HepG2 (cell line): ENCODE results near the gene CD19. TPM values are rescaled to one million over a fixed set of nuclear protein-coding genes. Genes with fewer than 3 reads are reported as not detected.
A peak's percentile ranks its signal among the peaks of the same experiment; 100 is the strongest.

ENCODE experiments used
- ATAC-seq: fragments of 200-7000 bp; cut with Tn5 transposase; 3 replicates; pipeline ENCODE4 v1.9.1; 2020; ENCODE audit warnings: mild to moderate bottlenecking, moderate library complexity
- BruUV-seq: library from RNA; stranded (reverse); fragments of 400-500 nt; replicated peaks from 2 replicates; lab custom pipeline; 2021; lab: Mats Ljungman, UMichigan
- CTCF ChIA-PET: fragments of 300-600 bp; formaldehyde crosslinking; extraction: SDS; loops from one replicate; lab custom pipeline; 2021; ENCODE audit warnings: low total read pairs, inconsistent platforms, low intra/inter-chr PET ratio; lab: Yijun Ruan, JAX
- POLR2A ChIA-PET: fragments of 350-600 bp; sonication (Branson Sonifier 250); formaldehyde crosslinking; loops from one replicate; lab custom pipeline; 2020; ENCODE audit warnings: antibody characterized with exemption, inconsistent platforms; lab: Yijun Ruan, JAX
- DNase-seq: peaks from one replicate; pipeline ENCODE4 v3.0.0-alpha.2; 2015; ENCODE audit warnings: low spot score
- FAIRE-seq: peaks from 3 replicates; lab custom pipeline; 2011; peaks lifted over from hg19 to GRCh38; lab: Jason Lieb, UNC
- H2AFZ ChIP-seq: one replicate; pipeline ENCODE4 v1.6.1; 2011; ENCODE audit warnings: low read length, inconsistent platforms
- H3K27ac ChIP-seq: fragments of 300-600 bp; 3 replicates; pipeline ENCODE4 v1.8.0; 2011; ENCODE audit warnings: mixed run types, mild to moderate bottlenecking, mixed read lengths, low read length, inconsistent platforms; ENCODE audit not compliant: insufficient read depth; ENCODE audit errors: extremely low read length
- H3K27me3 ChIP-seq, 2 experiments: fragments of 200-600 bp in 1 of 2; 2 replicates in 1 of 2; 3 replicates in 1 of 2; pipeline versions ENCODE4 v1.6.0 to v1.8.0; 2011; ENCODE audit warnings: low read length in 2 of 2, mild to moderate bottlenecking in 2 of 2, moderate library complexity in 2 of 2, inconsistent platforms in 1 of 2; ENCODE audit not compliant: insufficient read depth in 2 of 2, control insufficient read depth in 1 of 2
- H3K36me3 ChIP-seq, 2 experiments: fragments of 200-600 bp in 1 of 2; replicated peaks in 1 of 2; 2 replicates in 1 of 2; 3 replicates in 1 of 2; pipeline versions ENCODE4 v1.5.1 to v1.8.0; 2011; ENCODE audit warnings: low read length in 2 of 2, inconsistent platforms in 1 of 2; ENCODE audit not compliant: insufficient read depth in 2 of 2, control insufficient read depth in 1 of 2
- H3K4me1 ChIP-seq: 2 replicates; pipeline ENCODE4 v1.5.1; 2012; ENCODE audit warnings: low read length, inconsistent platforms; ENCODE audit not compliant: insufficient read depth
- H3K4me2 ChIP-seq: 2 replicates; pipeline ENCODE4 v1.6.0; 2011; ENCODE audit warnings: low read depth, low read length, inconsistent platforms
- H3K4me3 ChIP-seq, 3 experiments: fragments of 200-600 bp in 1 of 3; sonication (generic), shearing (Covaris generic) in 1 of 3; replicated peaks in 1 of 3; 2 replicates each; pipeline ENCODE4 v1.5.1; 2011 to 2016; ENCODE audit warnings: low read length in 3 of 3, inconsistent platforms in 2 of 3, low read depth in 2 of 3, mild to moderate bottlenecking in 2 of 3, control low read depth in 1 of 3, mixed read lengths in 1 of 3; ENCODE audit not compliant: insufficient read depth in 1 of 3
- H3K79me2 ChIP-seq: one replicate; pipeline ENCODE4 v1.6.1; 2011; ENCODE audit warnings: low read length, inconsistent platforms; ENCODE audit not compliant: insufficient read depth
- H3K9ac ChIP-seq: 2 replicates; pipeline ENCODE4 v1.6.0; 2011; ENCODE audit warnings: mild to moderate bottlenecking, low read depth, low read length, inconsistent platforms; ENCODE audit not compliant: insufficient read depth
- H3K9me3 ChIP-seq: 2 replicates; pipeline ENCODE4 v1.5.1; 2012; ENCODE audit warnings: mild to moderate bottlenecking, low read length
- H4K20me1 ChIP-seq: 2 replicates; pipeline ENCODE4 v1.6.0; 2011; ENCODE audit warnings: inconsistent platforms, mild to moderate bottlenecking, low read length, moderate library complexity; ENCODE audit not compliant: insufficient read depth
- SNAI1 ChIP-seq: sonication (generic); formaldehyde crosslinking; IDR thresholded peaks from 2 replicates; pipeline ENCODE4 v1.5.0; 2020; ENCODE audit warnings: mild to moderate bottlenecking, missing genetic modification reagents, borderline replicate concordance
- ZMYM3 ChIP-seq: sonication (generic); formaldehyde crosslinking; IDR thresholded peaks from 2 replicates; pipeline ENCODE4 v1.5.1; 2020; ENCODE audit warnings: mild to moderate bottlenecking, missing genetic modification reagents
- WGBS: methylation state at CpG from one replicate; pipeline ENCODE4 v1.1.6; 2017; ENCODE audit warnings: low lambda C conversion rate; 5-methylcytosine and 5-hydroxymethylcytosine counted together
- in situ Hi-C: cut with HindIII; loops from 2 replicates; pipeline ENCODE4 v1.10.0; 2017; ENCODE audit warnings: low pct_unique_long_range_greater_than_20kb; ENCODE audit not compliant: extremely low pct_ligation_motif_present
- intact Hi-C: fragments of 100-400 bp; cut with micrococcal nuclease; formaldehyde crosslinking; loops from one replicate; pipeline ENCODE4 v1.10.0; 2022; ENCODE audit not compliant: unreplicated experiment
- polyA plus RNA-seq, 8 experiments: library from polyadenylated mRNA; depleted of rRNA in 3 of 8; stranded (reverse) in 7 of 8; unstranded in 1 of 8; fragments of >200 nt; fragmentation: Illumina TruSeq in 4 of 8; extraction: Trizol in 4 of 8; gene quantifications; 2 replicates each; pipeline versions ENCODE4 v1.2.1 to v1.2.3, GENCODE V29; 2011 to 2016; ENCODE audit warnings: low read depth in 4 of 8, missing spikeins in 1 of 8, mixed read lengths in 1 of 8; ENCODE audit not compliant: insufficient read depth in 1 of 8
- total RNA-seq, 5 experiments: library from RNA; depleted of rRNA; stranded (reverse); fragments of >200 nt; fragmentation: Illumina TruSeq; extraction: Trizol; gene quantifications; 2 replicates each; pipeline ENCODE4 v1.2.3, GENCODE V29; 2016; ENCODE audit warnings: low read depth in 1 of 5
- TF ChIP-seq, protein P1 (sequence below): sonication (generic); formaldehyde crosslinking; IDR thresholded peaks from 2 replicates; pipeline ENCODE4 v1.4.0; 2020; ENCODE audit warnings: missing genetic modification reagents
- TF ChIP-seq, protein P2 (sequence below): sonication (generic); IDR thresholded peaks from 2 replicates; pipeline ENCODE4 v1.6.1; 2016; ENCODE audit warnings: low read depth, borderline replicate concordance
- TF ChIP-seq, protein P3 (sequence below): IDR thresholded peaks from 2 replicates; pipeline ENCODE4 v1.6.1; 2016; ENCODE audit warnings: missing genetic modification reagents, missing compliant biosample characterization

The CD19 gene
- total and polyA plus RNA-seq, 2 of the 13 experiments (the other 11 are each of a cell fraction or from before 2014, with no cell fraction given) = 0.55 to 1.1 TPM

DNA sequence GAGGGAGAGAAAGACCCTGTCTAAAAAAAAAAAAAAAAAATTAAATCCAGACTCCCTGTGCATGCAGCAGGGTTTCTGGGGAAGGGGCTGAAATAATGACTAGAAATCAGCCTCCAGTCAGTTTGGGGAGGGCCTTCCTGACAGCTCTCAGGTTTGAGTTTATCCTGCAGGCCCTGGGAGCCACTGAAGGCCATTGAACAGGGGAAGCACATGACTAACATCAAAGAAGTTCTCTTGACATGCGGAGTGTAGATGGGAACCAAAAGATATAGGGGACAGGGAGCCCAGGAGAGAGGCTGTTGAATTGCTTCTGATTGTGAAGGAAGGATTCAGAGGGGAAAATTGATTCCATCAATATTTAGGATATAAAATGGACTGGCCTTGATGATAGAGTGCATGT, 4.0 kb upstream of the CD19 start (continued):
- TF ChIP-seq, protein P1, sequence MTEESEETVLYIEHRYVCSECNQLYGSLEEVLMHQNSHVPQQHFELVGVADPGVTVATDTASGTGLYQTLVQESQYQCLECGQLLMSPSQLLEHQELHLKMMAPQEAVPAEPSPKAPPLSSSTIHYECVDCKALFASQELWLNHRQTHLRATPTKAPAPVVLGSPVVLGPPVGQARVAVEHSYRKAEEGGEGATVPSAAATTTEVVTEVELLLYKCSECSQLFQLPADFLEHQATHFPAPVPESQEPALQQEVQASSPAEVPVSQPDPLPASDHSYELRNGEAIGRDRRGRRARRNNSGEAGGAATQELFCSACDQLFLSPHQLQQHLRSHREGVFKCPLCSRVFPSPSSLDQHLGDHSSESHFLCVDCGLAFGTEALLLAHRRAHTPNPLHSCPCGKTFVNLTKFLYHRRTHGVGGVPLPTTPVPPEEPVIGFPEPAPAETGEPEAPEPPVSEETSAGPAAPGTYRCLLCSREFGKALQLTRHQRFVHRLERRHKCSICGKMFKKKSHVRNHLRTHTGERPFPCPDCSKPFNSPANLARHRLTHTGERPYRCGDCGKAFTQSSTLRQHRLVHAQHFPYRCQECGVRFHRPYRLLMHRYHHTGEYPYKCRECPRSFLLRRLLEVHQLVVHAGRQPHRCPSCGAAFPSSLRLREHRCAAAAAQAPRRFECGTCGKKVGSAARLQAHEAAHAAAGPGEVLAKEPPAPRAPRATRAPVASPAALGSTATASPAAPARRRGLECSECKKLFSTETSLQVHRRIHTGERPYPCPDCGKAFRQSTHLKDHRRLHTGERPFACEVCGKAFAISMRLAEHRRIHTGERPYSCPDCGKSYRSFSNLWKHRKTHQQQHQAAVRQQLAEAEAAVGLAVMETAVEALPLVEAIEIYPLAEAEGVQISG (CRISPR knock-in tag) = 0 out of 2 replicates have a peak, but pooled peaks have one; percentile 13

DNA sequence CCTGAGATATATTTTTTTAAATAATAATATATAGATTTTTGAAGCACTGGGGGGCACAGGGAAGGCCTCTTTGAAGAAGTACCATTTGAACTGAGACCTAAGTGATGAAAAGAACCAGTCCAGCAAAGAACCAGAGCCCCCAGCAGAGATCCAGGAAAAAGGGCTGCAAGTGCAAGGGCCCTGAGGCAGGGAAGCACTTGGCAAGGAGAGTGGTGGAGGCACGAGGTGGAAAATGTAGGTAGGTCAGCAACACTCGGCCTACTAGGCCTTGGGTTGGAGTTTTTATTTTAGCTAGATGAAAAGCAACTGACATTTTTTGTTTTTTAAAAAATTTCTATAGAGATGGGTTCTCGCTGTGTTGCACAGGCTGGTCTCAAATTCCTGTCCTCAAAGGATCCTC, 1.6 kb upstream of the CD19 start:
- no peak for ATAC-seq
- in situ Hi-C loops = no loop called here
- FAIRE-seq = no peak

More for the DNA sequence above, 1.6 kb upstream of the CD19 start:
- Histone ChIP-seq H3K79me2 (no peaks in the 10 kb centered on the region), H2AFZ (no peak overlapping the region), H3K4me1 (peaks cover 64% of the 10 kb centered on the region), H3K9me3 (no peaks in the 10 kb centered on the region), H3K4me2 (no peak overlapping the region), H3K4me3 (no peak overlapping the region), H3K27me3 (no peaks in the 10 kb centered on the region), H3K27ac (no peak overlapping the region), H3K9ac (no peak overlapping the region), H4K20me1 (no peaks in the 10 kb centered on the region), H3K36me3 (no peaks in the 10 kb centered on the region)
- BruUV-seq = no TSS peak
- no peak for DNase-seq
- intact Hi-C loops = no loop called here
- WGBS = 35% methylated on average over 3 of the region's 3 CpGs
- ChIA-PET CTCF (no interaction called here), POLR2A (no interaction called here)
- TF ChIP-seq SNAI1 (CRISPR knock-in tag) = no peak
- peak; percentile 66 for TF ChIP-seq ZMYM3 (CRISPR knock-in tag)
- TF ChIP-seq, protein P2, sequence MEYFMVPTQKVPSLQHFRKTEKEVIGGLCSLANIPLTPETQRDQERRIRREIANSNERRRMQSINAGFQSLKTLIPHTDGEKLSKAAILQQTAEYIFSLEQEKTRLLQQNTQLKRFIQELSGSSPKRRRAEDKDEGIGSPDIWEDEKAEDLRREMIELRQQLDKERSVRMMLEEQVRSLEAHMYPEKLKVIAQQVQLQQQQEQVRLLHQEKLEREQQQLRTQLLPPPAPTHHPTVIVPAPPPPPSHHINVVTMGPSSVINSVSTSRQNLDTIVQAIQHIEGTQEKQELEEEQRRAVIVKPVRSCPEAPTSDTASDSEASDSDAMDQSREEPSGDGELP = no peak
- TF ChIP-seq, protein P3, sequence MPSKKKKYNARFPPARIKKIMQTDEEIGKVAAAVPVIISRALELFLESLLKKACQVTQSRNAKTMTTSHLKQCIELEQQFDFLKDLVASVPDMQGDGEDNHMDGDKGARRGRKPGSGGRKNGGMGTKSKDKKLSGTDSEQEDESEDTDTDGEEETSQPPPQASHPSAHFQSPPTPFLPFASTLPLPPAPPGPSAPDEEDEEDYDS = no peak
